Stimulated activated CD8-positive, alpha-beta memory T cell treated with anti-CD3 and anti-CD28 coated beads, Interleukin-2, amount 100 ng/mL, for 1 hour (primary cell): ENCODE results near the gene SAFB.
"Not testable (repeated sequence)": the region's sequence is repeated elsewhere in the genome, so short reads cannot be mapped to it uniquely, and the experiment has no call there.

Source experiments
- DNase-seq, 2 donors: peaks; one replicate each; pipeline ENCODE4 v3.0.0-alpha.2; 2020; ENCODE audit warnings: low read depth in 2 of 2

SAFB gene

DNA sequence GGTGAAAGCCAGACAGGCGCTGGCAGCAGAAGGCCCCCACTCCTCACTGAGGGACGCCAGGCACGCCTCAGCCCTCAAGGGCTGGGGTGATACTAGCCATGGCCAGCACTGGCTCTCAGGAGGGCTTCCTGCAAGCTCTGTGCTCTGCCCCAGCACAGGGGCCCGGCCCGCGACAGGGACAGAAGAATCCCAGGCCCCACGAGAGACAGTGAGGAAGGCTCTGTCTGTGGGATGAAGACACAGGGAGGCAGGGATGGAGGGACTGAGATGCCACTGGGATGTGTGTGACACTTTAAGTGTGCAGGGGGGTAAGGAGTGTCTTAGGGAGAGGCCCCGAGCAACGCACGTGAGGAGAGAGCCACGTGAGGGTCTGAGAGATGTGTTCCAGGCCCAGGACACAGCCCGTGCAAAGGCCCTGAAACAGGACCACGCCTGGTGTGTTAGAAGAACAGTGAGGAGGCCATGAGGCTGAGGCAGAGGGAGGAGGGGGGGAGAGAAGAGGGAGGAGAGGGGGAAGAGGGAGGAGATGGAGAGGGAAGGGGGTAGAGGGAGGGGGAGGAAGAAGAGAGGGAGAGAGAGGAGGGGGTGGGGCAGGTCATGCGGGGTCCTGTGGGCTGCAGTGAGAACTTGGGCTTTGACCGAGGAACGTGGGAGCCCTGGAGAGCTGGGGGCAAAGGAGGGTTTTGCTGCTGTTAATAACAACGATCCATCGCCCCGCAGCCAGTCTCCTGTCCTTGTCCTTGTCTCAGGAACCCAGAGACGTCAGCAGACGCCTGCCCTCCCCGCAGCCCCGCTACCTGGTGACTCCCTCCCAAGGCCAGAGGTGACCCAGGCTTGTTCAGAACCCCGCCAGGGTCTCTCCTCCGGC, 74.4 kb downstream of the SAFB start:
- no peak for DNase-seq

GRCh38 chr19:5697890-5698634, 75.2 kb downstream of the SAFB start:
- no peak for DNase-seq

- DNase-seq: no peak
Measured at GRCh38 chr19:5698635-5699422, 75.9 kb downstream of the SAFB start.

GRCh38 chr19:5700455-5701092, 77.7 kb downstream of the SAFB start:
- no peak for DNase-seq

DNA sequence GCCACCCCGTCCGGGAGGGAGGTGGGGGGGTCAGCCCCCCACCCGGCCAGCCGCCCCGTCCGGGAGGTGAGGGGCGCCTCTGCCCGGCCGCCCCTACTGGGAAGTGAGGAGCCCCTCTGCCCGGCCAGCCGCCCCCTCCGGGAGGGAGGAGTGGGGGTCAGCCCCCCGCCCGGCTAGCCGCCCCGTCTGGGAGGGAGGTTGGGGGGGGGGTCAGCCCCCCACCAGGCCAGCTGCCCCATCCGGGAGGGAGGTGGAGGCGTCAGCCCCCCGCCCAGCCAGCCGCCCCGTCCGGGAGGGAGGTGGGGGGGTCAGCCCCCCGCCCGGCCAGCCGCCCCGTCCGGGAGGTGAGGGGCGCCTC, 79.1 kb downstream of the SAFB start:
- not testable (repeated sequence) for DNase-seq

DNA sequence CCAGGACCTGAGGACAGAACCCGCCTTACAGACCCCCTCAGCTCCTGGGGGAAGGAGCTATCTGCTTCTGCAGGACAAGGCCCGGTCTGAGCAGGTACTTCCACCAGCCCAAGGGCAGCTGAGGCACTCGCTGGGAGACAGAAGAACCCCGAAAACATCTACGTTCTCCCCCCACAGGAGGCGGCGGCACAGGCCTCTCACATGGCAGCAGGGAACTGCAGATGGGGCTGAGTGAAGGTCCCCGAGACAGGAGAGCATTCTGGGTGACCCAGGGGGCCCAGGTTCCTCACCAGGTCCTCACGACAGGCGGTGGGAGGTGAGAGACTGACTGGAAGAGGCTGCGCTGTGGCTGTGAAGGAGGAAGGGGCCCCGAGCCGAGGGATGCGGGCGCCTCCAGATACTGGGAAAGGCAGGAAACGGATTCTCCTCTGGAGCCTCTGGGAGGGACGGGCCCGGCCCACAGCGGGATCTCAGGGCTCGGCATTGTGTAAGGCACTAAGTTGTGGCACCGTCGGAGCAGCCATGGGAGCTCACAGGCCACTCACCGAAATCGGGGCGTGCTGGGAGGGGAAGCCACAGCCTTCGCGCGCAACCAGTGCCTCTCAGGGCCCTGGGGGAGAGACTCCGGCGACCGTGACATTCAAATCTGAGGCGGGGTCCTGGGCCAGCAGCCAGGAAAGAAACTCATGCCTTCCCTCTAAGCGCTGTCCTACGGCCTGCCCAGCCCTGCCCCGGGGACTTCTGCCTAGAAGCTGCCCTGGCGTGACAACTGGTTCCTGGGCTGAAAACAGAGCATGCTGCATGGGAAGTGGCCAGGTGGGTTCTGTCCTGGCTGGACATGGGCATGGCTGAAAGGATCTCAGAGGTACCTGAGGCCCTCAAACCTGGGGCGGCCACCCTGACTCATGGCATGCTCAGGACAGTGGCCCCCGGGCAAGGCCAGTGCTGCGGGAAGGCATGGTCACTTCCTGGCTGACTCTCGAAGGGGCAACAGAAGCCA, 81.2 kb downstream of the SAFB start:
- no peak for DNase-seq

DNA sequence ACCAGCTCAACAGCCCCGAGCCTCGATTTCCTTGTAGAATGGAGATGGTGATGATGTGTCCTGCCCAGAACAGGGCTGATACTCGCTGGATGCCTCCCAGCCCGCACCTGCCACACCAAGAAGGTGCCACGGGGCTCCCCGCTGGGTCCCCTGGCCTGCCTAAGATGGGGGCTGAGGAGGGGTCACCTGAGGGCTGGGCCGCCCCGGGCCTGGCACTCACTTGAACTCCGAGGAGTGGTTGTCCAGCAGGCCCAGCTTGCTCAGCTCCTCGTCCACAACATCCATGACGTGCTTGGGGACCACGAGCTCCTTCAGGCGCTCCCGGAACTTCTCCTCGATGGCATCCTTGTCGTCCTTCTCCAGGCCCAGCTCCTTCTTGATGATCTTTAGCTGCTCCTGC, 82.7 kb downstream of the SAFB start:
- no peak for DNase-seq

DNA sequence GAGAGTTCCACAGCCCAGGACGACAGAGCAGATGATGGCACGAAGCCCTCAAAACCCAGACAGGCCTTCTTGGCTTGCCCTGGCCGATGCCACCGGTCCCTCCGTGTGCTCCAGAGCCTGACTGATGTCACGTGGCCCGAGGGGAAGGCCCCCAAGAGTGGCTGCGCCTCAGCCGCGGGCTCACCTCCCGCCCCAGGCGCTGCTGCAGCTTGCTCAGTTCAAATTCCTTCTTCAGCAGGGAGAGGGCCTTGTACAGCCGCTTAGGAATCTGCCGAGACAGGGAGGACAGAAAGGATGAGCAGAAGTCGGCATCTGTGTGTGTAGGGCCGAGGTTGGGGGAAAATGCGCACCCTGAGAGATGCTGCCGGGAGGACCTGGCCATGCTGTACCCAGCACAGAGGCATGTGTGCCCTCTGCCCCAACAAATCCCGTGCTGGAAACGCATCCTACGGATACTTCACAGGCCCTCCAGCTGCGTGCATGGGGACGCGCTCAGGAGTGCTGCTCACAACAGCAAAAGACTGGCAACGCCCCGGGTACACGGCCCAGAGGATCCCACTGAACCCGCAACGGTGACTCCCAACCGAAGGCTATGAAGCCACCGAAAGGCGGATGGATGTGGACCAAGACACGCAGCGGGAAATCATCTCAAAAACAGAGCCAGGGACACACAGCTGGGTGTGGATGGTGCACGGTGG, 84.1 kb downstream of the SAFB start:
- no peak for DNase-seq

- DNase-seq: no peak
Measured at GRCh38 chr19:5707576-5708575, 85.0 kb downstream of the SAFB start.

DNA sequence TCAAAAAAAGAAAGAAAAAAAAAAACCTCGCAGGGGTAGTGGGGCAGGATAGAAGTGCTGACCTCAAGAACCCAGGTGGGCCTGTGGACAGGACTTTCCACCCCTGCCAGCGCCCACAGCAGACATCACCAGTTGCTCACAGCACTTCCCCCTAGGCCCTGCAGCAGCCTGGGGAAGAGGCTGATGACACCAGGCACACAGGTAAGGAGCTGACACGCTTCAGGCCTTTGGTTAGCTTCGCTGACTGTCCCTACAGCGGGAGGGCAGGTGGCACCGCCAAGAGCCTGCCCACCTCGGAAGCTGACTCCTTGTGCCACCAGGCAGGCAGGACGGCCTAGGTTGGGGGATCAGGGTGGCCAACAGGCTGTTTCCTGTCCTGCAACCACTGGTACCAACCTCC, 88.1 kb downstream of the SAFB start:
- DNase-seq: no peak

DNA sequence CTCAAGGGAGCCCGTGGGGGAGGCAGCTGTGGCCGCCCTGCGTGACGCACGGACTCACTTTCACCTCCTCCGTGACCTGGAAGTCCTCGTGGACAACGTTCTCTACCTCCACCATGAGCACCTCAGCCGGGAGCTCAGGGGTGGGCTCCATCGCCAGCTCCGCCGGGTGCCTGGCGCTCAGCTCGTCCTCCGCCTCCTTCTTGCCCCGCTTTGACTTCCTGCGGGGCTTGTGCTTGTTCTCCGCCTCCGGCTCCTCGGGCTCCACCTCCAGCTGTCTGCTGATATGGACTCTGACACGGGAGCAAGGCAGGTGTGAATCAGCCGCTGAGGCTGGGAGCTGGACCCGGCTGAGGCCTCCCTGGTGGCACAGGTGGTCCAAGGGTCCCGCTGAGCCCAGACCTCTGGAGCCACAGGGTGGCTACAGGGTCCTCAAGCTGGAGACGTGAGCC, 88.9 kb downstream of the SAFB start:
- no peak for DNase-seq

GRCh38 chr19:5713228-5713627, 90.3 kb downstream of the SAFB start:
- DNase-seq: no peak

DNA sequence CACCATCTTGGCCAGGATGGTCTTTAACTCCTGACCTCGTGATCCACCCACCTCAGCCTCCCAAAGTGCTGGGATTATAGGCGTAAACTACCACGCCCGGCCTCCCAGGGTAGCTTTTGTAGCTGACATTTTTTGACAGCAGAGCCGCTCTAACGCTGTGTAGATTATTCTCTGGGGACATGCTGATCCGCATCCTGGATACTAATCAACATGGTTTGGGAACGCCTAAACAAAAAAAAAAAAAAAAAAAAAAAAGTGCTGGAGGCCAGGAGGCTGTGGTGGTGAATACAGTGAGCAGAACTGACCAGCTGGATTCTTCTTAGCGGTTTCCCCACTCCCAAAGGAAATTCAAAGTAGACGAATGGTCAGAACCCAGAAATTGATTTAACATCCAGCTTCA, 91.9 kb downstream of the SAFB start:
- DNase-seq: no peak

GRCh38 chr19:5717215-5717935, 94.5 kb downstream of the SAFB start:
- DNase-seq: no peak
